ENCODE data around the gene THSD4.

- TF ChIP-seq POLR2A (IDR thresholded peaks at IDR 0.05) (no peak), CTCF (IDR thresholded peaks at IDR 0.05) (no peak)
These were observed 166.8 kb downstream of the THSD4 start for GRCh38 chr15:71282076-71282475.
